PC-9 (cell line): ENCODE data around the gene TRIM40. TPM values are rescaled to one million over a fixed set of nuclear protein-coding genes. Genes with fewer than 3 reads are reported as not detected.

Experiments used
- BruUV-seq: library from RNA; stranded (reverse); fragments of 400-500 nt; replicated peaks from 2 replicates; lab custom pipeline; 2021; lab: Mats Ljungman, UMichigan
- CTCF ChIA-PET: fragments of 300-600 bp; sonication (Branson Sonifier 250); formaldehyde crosslinking; loops from one replicate; lab custom pipeline; 2022; ENCODE audit warnings: antibody characterized with exemption; lab: Charles Lee
- POLR2A ChIA-PET: fragments of 300-600 bp; sonication (Branson Sonifier 250); formaldehyde crosslinking; loops from one replicate; lab custom pipeline; 2022; ENCODE audit warnings: antibody characterized with exemption; ENCODE audit not compliant: unreplicated experiment; lab: Charles Lee
- DNase-seq, 2 experiments: peaks; one replicate each; pipeline versions ENCODE4 v3.0.0 to v3.0.0-alpha.2; 2015 to 2022; ENCODE audit warnings: mixed read lengths in 1 of 2
- H2AFZ ChIP-seq: fragments of 200-600 bp; sonication (generic); 2 replicates; pipeline ENCODE4 v1.8.1; 2017; ENCODE audit warnings: antibody characterized with exemption
- H3F3A ChIP-seq: fragments of 200-600 bp; sonication (generic); 2 replicates; pipeline ENCODE4 v1.8.1; 2017; ENCODE audit warnings: antibody characterized with exemption, mild to moderate bottlenecking, low read depth; ENCODE audit not compliant: insufficient read depth
- H3K27ac ChIP-seq: fragments of 200-600 bp; sonication (generic); 2 replicates; pipeline ENCODE4 v1.6.1; 2016; ENCODE audit warnings: mixed run types
- H3K27me3 ChIP-seq: fragments of 200-600 bp; sonication (generic); 2 replicates; pipeline ENCODE4 v1.6.1; 2016; ENCODE audit warnings: low read depth, mixed run types; ENCODE audit not compliant: insufficient read depth
- H3K36me3 ChIP-seq: fragments of 200-600 bp; sonication (generic); 2 replicates; pipeline ENCODE4 v1.6.1; 2016; ENCODE audit warnings: low read depth, mixed run types
- H3K4me1 ChIP-seq: fragments of 200-600 bp; sonication (generic); replicated peaks from 2 replicates; pipeline ENCODE4 v1.6.1; 2016; ENCODE audit warnings: mixed run types; ENCODE audit not compliant: insufficient read depth
- H3K4me2 ChIP-seq: fragments of 200-600 bp; sonication (generic); 2 replicates; pipeline ENCODE4 v1.6.1; 2017; ENCODE audit warnings: mixed run types
- H3K4me3 ChIP-seq: fragments of 200-600 bp; sonication (generic); 2 replicates; pipeline ENCODE4 v1.6.1; 2016; ENCODE audit warnings: mixed run types
- H3K79me2 ChIP-seq: fragments of 200-600 bp; sonication (generic); 2 replicates; pipeline ENCODE4 v1.6.1; 2017; ENCODE audit warnings: low read depth, mixed run types
- H3K9me2 ChIP-seq: fragments of 200-600 bp; sonication (generic); 2 replicates; pipeline ENCODE4 v1.8.1; 2017; ENCODE audit warnings: mild to moderate bottlenecking; ENCODE audit not compliant: insufficient read depth
- H3K9me3 ChIP-seq: fragments of 200-600 bp; sonication (generic); 2 replicates; pipeline ENCODE4 v1.8.1; 2016; ENCODE audit warnings: low read depth; ENCODE audit not compliant: insufficient read depth
- H4K20me1 ChIP-seq: fragments of 200-600 bp; sonication (generic); 2 replicates; pipeline ENCODE4 v1.8.1; 2017; ENCODE audit not compliant: insufficient read depth
- EZH2 ChIP-seq: fragments of 200-600 bp; sonication (generic); IDR thresholded peaks from 2 replicates; pipeline ENCODE4 v1.8.0; 2017; ENCODE audit warnings: antibody characterized with exemption, low read depth
- intact Hi-C: fragments of 100-400 bp; cut with micrococcal nuclease; formaldehyde crosslinking; loops from one replicate; pipeline ENCODE4 v1.10.0; 2022; ENCODE audit not compliant: unreplicated experiment
- total RNA-seq: library from RNA; stranded (reverse); gene quantifications from 2 replicates; pipeline ENCODE4 v1.2.3, GENCODE V29; 2021
- TF ChIP-seq, protein P1 (sequence below): fragments of 200-600 bp; sonication (generic); conservative IDR thresholded peaks from 2 replicates; pipeline ENCODE4 v1.6.1; 2017; ENCODE audit warnings: mixed run types, antibody characterized with exemption, mild to moderate bottlenecking, moderate library complexity

The TRIM40 gene
- total RNA-seq, 1 experiment from 2014 or later, result not detected

DNA sequence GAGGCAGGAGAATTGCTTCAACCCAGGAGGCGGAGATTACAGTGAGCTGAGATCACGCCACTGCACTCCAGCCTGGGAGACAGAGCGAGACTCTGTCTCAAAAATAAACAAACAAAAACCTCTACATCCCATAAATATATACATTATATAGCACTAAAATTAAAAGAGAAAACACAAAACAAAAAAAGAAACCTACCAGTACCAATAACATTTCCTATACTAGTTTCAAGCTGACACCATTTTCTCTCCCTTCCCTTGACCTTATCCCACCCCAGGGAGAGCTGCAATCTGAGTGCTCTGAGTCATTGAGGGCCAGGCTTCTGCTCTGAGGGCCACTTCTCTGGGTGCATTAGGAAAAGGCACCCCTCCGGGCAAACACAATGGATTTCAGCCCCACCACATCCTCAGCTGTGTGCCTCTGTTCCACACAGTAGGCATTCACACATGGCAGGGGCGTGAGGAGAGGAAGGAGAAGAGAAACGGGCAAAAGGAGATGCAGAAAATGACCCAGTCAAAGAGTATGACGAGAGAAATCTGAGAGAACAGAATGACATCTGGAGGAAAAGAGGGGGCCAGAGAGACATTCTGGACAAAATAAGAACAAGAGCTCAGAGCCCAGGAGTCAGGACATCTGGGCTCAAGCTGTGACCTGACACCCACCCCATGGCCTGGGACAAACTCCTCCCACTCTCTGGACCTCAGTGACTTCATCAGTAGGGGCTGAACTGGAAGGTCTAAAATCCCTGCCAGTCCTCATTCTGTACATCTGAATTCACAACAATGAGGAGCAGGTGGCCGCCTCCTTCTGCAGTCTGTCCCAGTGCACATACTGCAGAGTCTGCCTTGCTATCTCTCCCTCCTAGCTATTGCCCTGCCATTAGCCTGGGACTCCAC lies 59.1 kb downstream of the TRIM40 start:
- no TSS peak for BruUV-seq
- no peak overlapping the region for H3K4me2 ChIP-seq
- H3K27ac ChIP-seq, result no peak overlapping the region
- H3K9me3 ChIP-seq, result no peaks in the 10 kb centered on the region
- H2AFZ ChIP-seq, result no peak overlapping the region
- intact Hi-C loops, result no loop called here
- ChIA-PET POLR2A (no interaction called here), CTCF (no interaction called here)
- H3K27me3 ChIP-seq, result no peaks in the 10 kb centered on the region
- TF ChIP-seq EZH2, result no peak
- TF ChIP-seq, protein P1, sequence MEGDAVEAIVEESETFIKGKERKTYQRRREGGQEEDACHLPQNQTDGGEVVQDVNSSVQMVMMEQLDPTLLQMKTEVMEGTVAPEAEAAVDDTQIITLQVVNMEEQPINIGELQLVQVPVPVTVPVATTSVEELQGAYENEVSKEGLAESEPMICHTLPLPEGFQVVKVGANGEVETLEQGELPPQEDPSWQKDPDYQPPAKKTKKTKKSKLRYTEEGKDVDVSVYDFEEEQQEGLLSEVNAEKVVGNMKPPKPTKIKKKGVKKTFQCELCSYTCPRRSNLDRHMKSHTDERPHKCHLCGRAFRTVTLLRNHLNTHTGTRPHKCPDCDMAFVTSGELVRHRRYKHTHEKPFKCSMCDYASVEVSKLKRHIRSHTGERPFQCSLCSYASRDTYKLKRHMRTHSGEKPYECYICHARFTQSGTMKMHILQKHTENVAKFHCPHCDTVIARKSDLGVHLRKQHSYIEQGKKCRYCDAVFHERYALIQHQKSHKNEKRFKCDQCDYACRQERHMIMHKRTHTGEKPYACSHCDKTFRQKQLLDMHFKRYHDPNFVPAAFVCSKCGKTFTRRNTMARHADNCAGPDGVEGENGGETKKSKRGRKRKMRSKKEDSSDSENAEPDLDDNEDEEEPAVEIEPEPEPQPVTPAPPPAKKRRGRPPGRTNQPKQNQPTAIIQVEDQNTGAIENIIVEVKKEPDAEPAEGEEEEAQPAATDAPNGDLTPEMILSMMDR, result no peak
- no peak for DNase-seq
- H3K79me2 ChIP-seq, result no peaks in the 10 kb centered on the region
- H3K4me1 ChIP-seq, result no peaks in the 10 kb centered on the region
- H3K36me3 ChIP-seq, result peaks cover 13% of the 10 kb centered on the region
- no peaks in the 10 kb centered on the region for H4K20me1 ChIP-seq
- H3K4me3 ChIP-seq, result no peak overlapping the region
- H3F3A ChIP-seq, result no peaks in the 10 kb centered on the region
- no peaks in the 10 kb centered on the region for H3K9me2 ChIP-seq

DNA sequence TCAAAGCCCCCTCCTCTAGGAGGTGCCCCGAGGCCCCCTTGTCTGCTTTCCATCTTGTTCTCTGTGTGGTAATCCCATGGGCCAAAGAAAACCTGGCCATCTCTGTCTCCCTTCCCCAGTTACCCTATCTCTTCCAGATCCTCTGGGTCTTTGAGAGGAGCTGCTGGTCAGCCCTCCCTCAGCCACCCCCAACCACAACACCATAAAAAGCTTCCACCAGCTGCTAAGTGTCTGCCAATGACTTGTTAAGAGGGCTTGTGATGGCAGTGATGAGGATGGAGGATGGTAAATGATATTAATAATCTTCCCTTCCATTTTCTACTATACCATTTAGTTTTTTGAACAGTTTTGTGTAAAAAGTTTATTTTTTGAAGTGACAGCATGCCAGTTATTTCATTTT lies 60.0 kb downstream of the TRIM40 start:
- ChIA-PET CTCF (no interaction called here), POLR2A (no interaction called here)
- Histone ChIP-seq H3K4me3 (no peak overlapping the region), H3F3A (no peaks in the 10 kb centered on the region), H3K36me3 (peaks cover 15% of the 10 kb centered on the region), H3K9me2 (no peaks in the 10 kb centered on the region), H3K9me3 (no peaks in the 10 kb centered on the region), H3K27ac (no peak overlapping the region), H3K27me3 (no peaks in the 10 kb centered on the region), H3K79me2 (0 out of 2 replicates have a peak, but pooled peaks cover 1% of the 10 kb centered on the region), H4K20me1 (0 out of 2 replicates have a peak, but pooled peaks cover 7% of the 10 kb centered on the region), H2AFZ (no peak overlapping the region), H3K4me2 (no peak overlapping the region), H3K4me1 (no peaks in the 10 kb centered on the region)
- no peak for DNase-seq
- intact Hi-C loops, result no loop called here
- no TSS peak for BruUV-seq
- TF ChIP-seq, protein P1, result no peak
- no peak for TF ChIP-seq EZH2

DNA sequence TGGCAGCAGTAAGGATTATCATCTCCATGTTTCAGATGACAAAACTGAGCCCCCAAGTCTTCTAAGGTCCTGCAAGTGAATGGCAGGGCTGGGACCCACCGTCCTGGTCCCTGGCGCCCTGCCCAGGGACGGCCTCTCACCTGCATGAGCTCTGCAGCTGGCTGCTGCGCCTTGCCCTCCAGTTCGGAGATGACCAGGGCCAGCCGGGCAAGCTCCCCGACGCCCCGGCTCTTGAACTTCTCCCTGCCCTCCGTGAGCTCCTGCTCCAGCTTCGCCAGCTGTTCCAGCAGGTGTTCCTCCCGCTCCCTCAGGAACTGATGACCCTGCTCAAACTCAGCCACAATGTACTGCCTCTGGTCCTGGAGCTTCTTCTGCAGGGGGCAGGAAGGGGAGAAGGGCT lies 60.4 kb downstream of the TRIM40 start:
- BruUV-seq, result no TSS peak

More for the DNA sequence above, 60.4 kb downstream of the TRIM40 start:
- intact Hi-C loops, result no loop called here
- H3K9me2 ChIP-seq, result no peaks in the 10 kb centered on the region
- ChIA-PET POLR2A (no interaction called here), CTCF (no interaction called here)
- H3K4me1 ChIP-seq, result no peaks in the 10 kb centered on the region
- no peaks in the 10 kb centered on the region for H3K27me3 ChIP-seq
- H3K4me3 ChIP-seq, result no peak overlapping the region
- H3K4me2 ChIP-seq, result no peak overlapping the region
- H4K20me1 ChIP-seq, result peaks cover 12% of the 10 kb centered on the region; the same call in 1 of the 2 replicates
- H3K9me3 ChIP-seq, result no peaks in the 10 kb centered on the region
- no peak overlapping the region for H3K27ac ChIP-seq
- DNase-seq, result no peak
- H3F3A ChIP-seq, result no peaks in the 10 kb centered on the region
- 0 out of 2 replicates have a peak, but pooled peaks cover 3% of the 10 kb centered on the region for H3K79me2 ChIP-seq
- H3K36me3 ChIP-seq, result peaks cover 13% of the 10 kb centered on the region
- no peak for TF ChIP-seq EZH2
- TF ChIP-seq, protein P1, result no peak
- no peak overlapping the region for H2AFZ ChIP-seq

Other genes with a start within 250 kb of the TRIM40 start
- 168 and 261 TPM in 2 replicates for gene HLA-A, start 193.6 kb upstream of the TRIM40 start, total RNA-seq
- 33.3 and 37.6 TPM in 2 replicates for gene POLR1H, start 74.9 kb upstream of the TRIM40 start, total RNA-seq
- gene PPP1R11, start 68.9 kb upstream of the TRIM40 start, total RNA-seq, result 48.3 and 49.3 TPM in 2 replicates
- gene RNF39, start 60.4 kb upstream of the TRIM40 start, total RNA-seq, result 7.3 and 7.5 TPM in 2 replicates
- not detected in 2 replicates for gene TRIM31, start 23.1 kb upstream of the TRIM40 start, total RNA-seq
- not detected in 2 replicates for gene TRIM10, start 25.1 kb downstream of the TRIM40 start, total RNA-seq
- gene TRIM15, start 27.4 kb downstream of the TRIM40 start, total RNA-seq, result not detected in 2 replicates
- 45.3 and 53.9 TPM in 2 replicates for gene TRIM26, start 77.3 kb downstream of the TRIM40 start, total RNA-seq
- 12.5 and 14.4 TPM in 2 replicates for gene TRIM39, start 190.8 kb downstream of the TRIM40 start, total RNA-seq
- gene RPP21, start 209.0 kb downstream of the TRIM40 start, total RNA-seq, result 58.9 and 72.5 TPM in 2 replicates